ENCODE measurements around the gene CRACR2A. TPM values are rescaled to one million over a fixed set of nuclear protein-coding genes. Genes with fewer than 3 reads are reported as not detected.

Gene CRACR2A
- total RNA-seq, 3 donors from 2014 or later, result 5.3 to 17.3 (median 15.1) TPM

- H3K4me1 ChIP-seq, result no peaks in the 10 kb centered on the region
- no peak overlapping the region for H3K27ac ChIP-seq
- no peaks in the 10 kb centered on the region for H3K36me3 ChIP-seq
- no peak for DNase-seq (ENCODE audit: low spot score in 2 of 2)
- no peaks in the 10 kb centered on the region for H3K9me3 ChIP-seq
- TF ChIP-seq POLR2A (IDR thresholded peaks at IDR 0.05) (no peak), CTCF (IDR thresholded peaks at IDR 0.05) (no peak), POLR2AphosphoS5 (IDR thresholded peaks at IDR 0.05) (no peak)
- no peaks in the 10 kb centered on the region for H3K27me3 ChIP-seq
- no peak overlapping the region for H3K4me3 ChIP-seq
- intact Hi-C loops (cut with DNase I; ENCODE audit: low total_unique reads), result no loop called here
These were observed 58.2 kb downstream of the CRACR2A start for GRCh38 chr12:3694673-3695072.

GRCh38 chr12:3692616-3693365 lies 60.1 kb downstream of the CRACR2A start:
- no peaks in the 10 kb centered on the region for H3K27me3 ChIP-seq
- H3K4me3 ChIP-seq, result no peak overlapping the region
- intact Hi-C loops (cut with DNase I; ENCODE audit: low total_unique reads), result no loop called here
- TF ChIP-seq CTCF (IDR thresholded peaks at IDR 0.05), result no peak
- TF ChIP-seq POLR2A (IDR thresholded peaks at IDR 0.05), result no peak
- H3K9me3 ChIP-seq, result no peaks in the 10 kb centered on the region
- no peaks in the 10 kb centered on the region for H3K4me1 ChIP-seq
- H3K36me3 ChIP-seq, result no peaks in the 10 kb centered on the region
- H3K27ac ChIP-seq, result no peak overlapping the region
- DNase-seq (ENCODE audit: low spot score in 2 of 2), result no peak

- no peak overlapping the region for H3K27ac ChIP-seq
- no peak for DNase-seq (ENCODE audit: low spot score in 2 of 2)
- intact Hi-C loops (cut with DNase I; ENCODE audit: low total_unique reads), result no loop called here
- H3K4me1 ChIP-seq, result no peaks in the 10 kb centered on the region
- no peaks in the 10 kb centered on the region for H3K27me3 ChIP-seq
- H3K9me3 ChIP-seq, result no peaks in the 10 kb centered on the region
- TF ChIP-seq POLR2AphosphoS5 (IDR thresholded peaks at IDR 0.05) (no peak), POLR2A (IDR thresholded peaks at IDR 0.05) (no peak), CTCF (IDR thresholded peaks at IDR 0.05) (no peak)
- no peaks in the 10 kb centered on the region for H3K36me3 ChIP-seq
- H3K4me3 ChIP-seq, result no peak overlapping the region
These were observed 66.4 kb downstream of the CRACR2A start for GRCh38 chr12:3686463-3686862.

GRCh38 chr12:3685830-3686229 lies 67.1 kb downstream of the CRACR2A start:
- no peaks in the 10 kb centered on the region for H3K27me3 ChIP-seq
- intact Hi-C loops (cut with DNase I; ENCODE audit: low total_unique reads), result no loop called here
- no peaks in the 10 kb centered on the region for H3K9me3 ChIP-seq
- TF ChIP-seq POLR2A (IDR thresholded peaks at IDR 0.05), result no peak
- no peak for TF ChIP-seq POLR2AphosphoS5 (IDR thresholded peaks at IDR 0.05)
- no peak for TF ChIP-seq CTCF (IDR thresholded peaks at IDR 0.05)
- no peaks in the 10 kb centered on the region for H3K4me1 ChIP-seq
- no peak overlapping the region for H3K4me3 ChIP-seq
- no peaks in the 10 kb centered on the region for H3K36me3 ChIP-seq
- DNase-seq (ENCODE audit: low spot score in 2 of 2), result no peak
- no peak overlapping the region for H3K27ac ChIP-seq

GRCh38 chr12:3684449-3685051 lies 68.4 kb downstream of the CRACR2A start:
- no peaks in the 10 kb centered on the region for H3K36me3 ChIP-seq
- DNase-seq (ENCODE audit: low spot score in 2 of 2), result no peak
- intact Hi-C loops (cut with DNase I; ENCODE audit: low total_unique reads), result no loop called here

More at GRCh38 chr12:3684449-3685051, 68.4 kb downstream of the CRACR2A start:
- H3K9me3 ChIP-seq, result no peaks in the 10 kb centered on the region
- H3K27me3 ChIP-seq, result no peaks in the 10 kb centered on the region
- TF ChIP-seq POLR2AphosphoS5 (IDR thresholded peaks at IDR 0.05) (no peak), POLR2A (IDR thresholded peaks at IDR 0.05) (no peak), CTCF (IDR thresholded peaks at IDR 0.05) (no peak)
- H3K27ac ChIP-seq, result no peak overlapping the region
- H3K4me1 ChIP-seq, result no peaks in the 10 kb centered on the region
- no peak overlapping the region for H3K4me3 ChIP-seq
